ENCODE data around the gene VAV2.

DNA sequence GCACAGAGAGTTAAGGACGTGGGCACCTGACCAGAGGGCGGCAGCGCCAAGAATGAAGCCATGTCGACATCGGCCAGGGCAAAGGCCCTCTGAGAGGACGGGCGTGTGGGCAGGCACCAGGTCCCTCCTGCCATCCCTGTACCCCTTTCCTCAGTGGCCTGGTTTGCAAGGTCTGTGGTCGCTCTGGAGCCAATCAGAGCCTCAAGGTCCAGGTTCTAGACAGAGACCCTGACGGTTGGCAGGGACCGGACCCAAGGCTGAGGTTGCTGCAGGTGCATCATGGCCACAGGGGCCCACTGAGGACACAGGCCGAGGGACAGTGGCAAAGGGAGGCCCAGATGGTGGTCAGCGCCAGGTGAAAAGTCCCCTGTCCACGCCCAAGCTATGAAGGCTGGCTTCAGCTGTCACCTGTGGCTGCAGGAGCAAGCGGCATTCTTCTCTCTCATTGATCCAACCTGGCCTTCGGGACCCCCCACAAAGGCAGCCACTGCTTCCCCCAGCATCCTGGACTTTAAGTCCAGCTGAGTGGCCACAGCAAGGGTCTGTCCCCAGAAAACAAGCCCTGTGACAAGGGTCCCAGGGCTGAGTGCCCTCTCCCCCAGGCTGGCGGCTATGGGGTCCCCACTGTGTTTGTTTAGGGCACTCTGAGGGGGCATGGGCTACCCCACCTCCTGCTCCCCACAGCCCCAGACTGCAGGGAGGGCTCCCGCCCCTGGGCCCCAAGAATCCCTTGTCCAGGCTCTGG lies 48.9 kb downstream of the VAV2 start:
- TF ChIP-seq RAD21 (IDR thresholded peaks at IDR 0.05; ENCODE audit: low read depth) (no peak), YY1 (IDR thresholded peaks at IDR 0.05; ENCODE audit: low read depth) (no peak)
